Activated CD8-positive, alpha-beta memory T cell treated with anti-CD3 and anti-CD28 coated beads for 48 hours (primary cell): ENCODE data around the gene EDEM1.

ENCODE experiments used
- DNase-seq, 3 experiments: peaks; one replicate each; pipeline ENCODE4 v3.0.0-alpha.2; 2020; ENCODE audit warnings: low read depth in 2 of 3, low spot score in 2 of 3

Gene EDEM1

GRCh38 chr3:5264896-5265770 lies 77.6 kb downstream of the EDEM1 start:
- DNase-seq = no peak

GRCh38 chr3:5267252-5267651 lies 79.7 kb downstream of the EDEM1 start:
- no peak for DNase-seq

- no peak for DNase-seq
These were observed 80.4 kb downstream of the EDEM1 start for GRCh38 chr3:5267889-5268288.
